GM21619 (cell line): ENCODE data around the gene OSBPL3.
A peak's percentile ranks its signal among the peaks of the same experiment; 100 is the strongest.
"Not testable (repeated sequence)": the region's sequence is repeated elsewhere in the genome, so short reads cannot be mapped to it uniquely, and the experiment has no call there.

Source experiments
- ATAC-seq: cut with Tn5 transposase; IDR thresholded peaks from one replicate; pipeline ENCODE4 v1.9.1; 2021; ENCODE audit not compliant: unreplicated experiment

The OSBPL3 gene

DNA sequence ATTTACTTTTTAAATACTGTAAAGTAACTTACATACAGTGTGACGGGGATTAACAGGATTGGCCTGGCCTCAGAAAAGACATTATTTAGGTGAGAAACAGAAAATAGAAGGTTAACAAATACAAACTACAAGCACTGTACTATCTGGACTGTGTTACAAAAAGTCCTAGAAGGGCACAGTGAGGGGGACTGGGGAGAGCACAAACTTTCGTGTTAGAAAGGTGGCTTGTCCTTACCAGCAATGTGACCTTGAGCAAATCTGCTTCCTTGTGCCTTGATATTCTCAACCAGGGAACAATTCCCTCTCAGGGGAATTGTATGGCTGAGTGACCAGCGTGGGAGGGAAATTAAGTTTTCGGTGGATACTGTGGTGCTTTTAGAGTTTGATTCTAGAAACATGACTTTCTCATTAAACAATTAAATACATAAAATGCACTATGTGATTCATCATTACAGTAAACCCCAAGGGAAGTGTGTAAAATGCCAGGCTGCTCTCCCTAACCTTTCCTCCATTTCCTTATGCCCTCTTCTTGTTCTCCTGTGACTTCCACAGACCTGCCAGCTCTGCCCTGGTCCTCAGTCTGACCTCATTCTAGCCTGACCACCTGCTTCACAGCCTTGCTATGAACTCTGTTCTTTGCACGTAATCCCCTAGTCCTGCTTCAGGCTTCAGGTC, 57.7 kb downstream of the OSBPL3 start:
- ATAC-seq: no peak

DNA sequence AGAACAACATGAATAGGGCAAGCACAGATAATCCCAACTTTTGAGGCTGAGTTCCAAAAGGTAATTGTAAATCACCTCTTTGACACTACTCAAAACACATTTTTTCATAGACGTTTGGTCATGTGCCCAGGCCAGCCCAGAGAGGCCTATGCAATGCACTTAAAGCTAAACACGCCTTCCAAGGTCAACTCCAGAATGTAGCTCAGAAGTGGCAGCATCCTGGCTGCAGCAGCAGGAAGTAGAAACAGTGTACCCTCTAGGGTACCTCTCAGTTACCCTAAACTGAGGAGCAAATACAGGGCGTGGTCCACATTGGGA, 58.7 kb downstream of the OSBPL3 start:
- ATAC-seq: no peak

DNA sequence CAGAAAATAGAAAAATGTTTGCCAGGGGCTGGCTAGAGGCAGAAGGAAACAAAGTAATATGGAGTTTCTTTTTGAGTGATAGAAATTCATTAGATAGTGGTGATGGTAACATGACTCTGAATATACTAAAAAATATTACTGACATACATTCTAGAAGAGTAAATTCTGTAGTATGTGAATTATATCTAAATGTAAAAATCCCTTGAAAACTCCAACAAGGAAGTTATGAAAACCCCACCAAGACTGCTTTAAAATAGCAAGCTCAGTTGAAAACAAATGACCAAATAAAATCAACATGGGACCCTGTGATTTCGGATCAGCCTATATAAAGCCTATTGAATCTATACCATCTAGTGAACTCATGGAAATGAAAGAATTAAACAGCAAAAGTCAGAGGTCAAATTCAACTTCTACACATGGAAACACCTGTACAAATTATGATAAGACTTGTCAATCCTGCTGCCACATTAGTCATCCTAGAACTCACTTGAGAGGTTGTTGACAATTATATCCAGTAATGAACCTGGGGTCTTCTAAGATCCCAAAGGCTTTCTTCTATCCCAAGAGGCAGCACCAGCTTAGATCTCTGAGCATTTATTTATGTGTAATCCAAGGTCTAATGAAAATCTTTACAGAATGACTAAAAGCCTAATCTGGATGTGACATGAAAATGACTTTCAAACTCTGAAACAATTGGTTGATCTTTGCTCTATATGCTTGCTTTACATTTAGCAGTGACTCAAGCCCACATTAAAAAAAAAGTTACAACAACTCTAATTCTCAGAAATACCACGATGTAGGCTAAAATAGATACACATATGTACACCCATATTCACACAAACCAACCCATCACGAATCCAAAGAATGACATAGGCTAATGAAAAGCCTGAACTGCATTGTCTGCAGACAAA, 59.3 kb downstream of the OSBPL3 start:
- ATAC-seq: no peak

DNA sequence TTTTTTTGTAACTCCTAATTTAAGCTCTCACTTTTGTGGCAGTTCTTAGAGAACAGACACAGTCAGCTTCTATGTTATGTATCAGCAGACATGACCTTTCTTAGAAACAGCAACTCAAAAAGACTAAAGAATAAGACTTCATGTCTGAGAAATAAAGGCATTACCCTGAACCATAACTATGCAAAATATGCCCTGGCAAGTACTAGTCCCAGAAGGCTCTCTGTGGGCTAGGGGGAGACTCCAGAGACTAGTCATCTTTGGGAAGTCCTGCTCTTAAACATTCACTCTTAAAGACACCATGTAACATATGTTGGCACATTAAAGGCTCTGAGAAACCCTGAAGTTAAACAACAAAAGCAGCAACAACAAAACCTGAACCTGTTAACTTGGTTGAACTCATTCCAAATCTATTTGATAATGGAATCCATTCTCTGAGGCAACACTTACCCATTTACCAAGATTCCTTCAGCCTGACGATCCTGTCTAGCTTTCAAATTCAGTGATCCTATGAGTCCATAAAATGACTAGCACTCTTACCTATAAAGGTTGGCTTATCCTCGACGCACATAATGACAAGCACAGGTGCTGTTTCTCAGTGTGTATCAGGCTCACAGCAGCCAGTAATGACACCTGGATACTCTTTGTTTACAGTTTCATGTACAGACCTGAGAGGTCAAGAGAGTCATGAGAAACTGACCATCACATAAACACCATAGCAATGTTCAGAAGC, 62.3 kb downstream of the OSBPL3 start:
- ATAC-seq: no peak

DNA sequence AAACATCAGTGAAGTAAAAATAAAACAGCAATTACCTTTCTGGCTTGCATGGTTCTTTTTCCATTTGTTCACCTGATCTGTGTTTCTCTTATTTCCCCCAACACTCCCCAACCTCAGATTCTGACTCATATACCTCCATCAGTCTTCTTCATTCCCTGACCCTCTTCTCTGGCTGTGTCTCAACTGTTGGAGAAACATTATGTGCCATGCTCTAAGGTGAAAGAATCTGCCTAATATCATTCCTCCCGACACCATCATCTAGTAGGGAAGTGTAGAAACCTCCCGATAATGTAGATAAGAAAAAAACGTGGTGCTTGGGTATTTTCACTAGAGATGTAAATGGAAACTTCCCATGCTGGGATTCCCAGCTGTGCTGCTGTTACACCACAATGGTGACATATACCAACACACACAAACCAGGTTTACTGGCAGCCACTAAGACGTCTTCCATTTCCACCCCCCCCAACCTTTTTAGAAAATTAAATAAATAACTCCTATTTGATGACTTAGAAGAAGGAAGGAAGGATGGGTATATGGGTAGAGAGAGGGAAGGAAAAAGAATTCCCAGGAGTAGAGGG, 63.4 kb downstream of the OSBPL3 start:
- ATAC-seq: no peak

DNA sequence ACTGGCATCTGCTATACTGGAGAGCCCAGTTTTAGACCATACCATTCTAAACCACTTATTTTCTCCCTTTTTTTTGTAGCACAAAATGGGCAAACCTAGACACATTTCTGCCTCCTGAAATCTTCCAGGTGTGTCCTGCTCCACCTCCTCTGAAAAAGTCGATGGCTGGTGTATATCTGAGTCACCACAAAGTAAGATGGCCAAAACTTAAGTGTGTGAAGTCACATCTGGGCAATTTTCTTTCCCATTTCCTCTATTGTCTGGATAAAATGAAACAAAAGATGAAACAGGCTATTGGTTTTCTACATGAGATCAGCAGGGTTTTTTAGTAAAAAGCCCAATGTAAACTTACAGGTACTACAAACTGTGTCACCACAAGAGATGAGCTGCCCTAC, 65.5 kb downstream of the OSBPL3 start:
- no peak for ATAC-seq

DNA sequence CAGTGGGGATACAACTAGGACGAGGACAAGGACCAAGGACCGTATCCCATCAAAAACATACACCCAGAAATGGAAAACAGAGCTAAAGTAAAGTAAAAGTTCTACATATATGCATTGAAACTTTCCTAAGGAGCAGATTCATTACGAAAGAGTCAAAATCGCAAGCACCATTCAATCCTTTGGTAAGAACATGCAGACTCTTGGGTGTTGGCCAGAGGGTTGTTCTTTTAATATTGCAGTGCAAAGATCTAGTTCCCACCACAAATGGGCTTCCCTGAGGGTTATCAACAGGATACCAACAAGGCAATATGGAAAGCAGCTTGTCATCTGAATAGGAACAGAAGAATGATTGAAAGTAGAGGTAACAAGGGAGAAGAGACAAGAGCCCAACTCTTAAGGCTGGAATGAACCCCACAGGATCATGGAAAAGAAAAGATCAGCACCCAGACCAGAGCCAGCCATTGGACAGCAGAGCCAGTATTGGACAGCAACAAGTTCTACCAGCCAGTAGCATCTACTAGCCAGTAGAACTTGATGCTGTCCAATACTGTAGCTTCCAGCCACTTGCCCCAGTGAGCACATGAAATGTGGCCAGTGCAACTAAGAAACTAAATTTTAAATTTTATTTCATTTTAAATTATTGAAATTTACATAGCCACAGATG, 66.0 kb downstream of the OSBPL3 start:
- ATAC-seq: no peak

DNA sequence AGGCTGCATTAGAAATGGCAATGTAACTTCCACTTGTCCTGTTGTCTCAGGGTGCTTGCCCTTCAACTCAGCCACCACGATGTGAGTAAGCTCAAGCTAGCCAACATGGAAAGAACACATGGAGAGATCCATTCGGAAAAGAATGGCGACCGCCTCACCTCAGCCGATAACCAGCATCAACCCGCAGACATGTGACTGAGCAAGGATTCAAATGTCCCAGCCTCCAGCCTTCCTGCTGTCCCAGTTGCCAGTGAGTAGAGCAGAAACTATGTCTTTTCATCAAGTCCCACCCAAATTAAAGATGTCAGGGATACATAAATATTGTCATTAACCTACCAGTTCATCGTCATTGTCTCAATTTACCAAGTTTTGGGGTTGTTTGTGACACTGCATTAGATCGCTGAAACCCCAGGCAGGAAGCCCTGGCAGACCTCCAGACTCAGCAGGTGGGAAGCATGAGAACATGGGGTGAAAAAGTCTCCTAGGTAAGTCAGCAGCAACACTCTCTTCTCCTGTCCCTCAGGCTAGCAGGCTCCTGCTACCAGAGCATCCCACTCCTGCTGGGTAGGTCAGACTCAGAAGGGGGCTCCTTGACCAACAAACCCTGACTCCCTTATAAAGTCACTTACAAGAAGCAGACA, 67.0 kb downstream of the OSBPL3 start:
- ATAC-seq: no peak

DNA sequence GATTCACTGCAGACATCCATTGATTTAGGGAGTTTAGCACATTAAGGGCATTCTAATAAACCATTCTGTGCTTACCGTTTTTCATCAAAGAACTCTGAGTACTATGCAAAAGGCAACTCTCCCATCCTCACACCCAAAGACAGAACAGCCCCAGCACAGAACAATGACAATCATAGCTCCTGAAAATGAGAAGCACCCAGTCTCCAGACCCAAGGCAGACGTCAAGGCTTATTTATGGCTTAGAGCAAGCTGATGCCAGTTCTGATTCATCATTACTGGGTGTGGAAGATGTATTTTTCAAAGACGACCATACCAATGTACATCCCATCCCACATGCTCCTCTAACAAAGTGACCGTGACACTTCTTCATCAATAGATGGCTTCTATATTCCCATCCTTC, 67.6 kb downstream of the OSBPL3 start:
- no peak for ATAC-seq

DNA sequence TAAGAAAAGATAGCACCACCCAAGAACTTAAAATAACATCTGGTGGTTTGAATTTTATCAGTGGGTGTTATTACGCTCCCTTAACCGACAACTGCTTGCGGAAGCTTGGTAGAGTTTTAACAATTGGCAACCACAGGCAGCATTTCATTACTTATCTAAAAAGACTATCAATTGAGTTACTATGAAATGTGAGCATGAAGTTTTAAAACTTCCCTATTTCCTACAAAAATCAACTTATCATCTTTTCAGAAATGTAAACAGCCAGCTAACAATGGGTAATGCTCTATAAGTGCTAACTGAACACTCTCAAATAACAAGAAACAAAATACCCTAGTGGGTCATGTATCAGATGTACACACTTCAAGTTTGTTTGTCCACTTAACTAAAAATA, 68.8 kb downstream of the OSBPL3 start:
- ATAC-seq: peak; percentile 40

DNA sequence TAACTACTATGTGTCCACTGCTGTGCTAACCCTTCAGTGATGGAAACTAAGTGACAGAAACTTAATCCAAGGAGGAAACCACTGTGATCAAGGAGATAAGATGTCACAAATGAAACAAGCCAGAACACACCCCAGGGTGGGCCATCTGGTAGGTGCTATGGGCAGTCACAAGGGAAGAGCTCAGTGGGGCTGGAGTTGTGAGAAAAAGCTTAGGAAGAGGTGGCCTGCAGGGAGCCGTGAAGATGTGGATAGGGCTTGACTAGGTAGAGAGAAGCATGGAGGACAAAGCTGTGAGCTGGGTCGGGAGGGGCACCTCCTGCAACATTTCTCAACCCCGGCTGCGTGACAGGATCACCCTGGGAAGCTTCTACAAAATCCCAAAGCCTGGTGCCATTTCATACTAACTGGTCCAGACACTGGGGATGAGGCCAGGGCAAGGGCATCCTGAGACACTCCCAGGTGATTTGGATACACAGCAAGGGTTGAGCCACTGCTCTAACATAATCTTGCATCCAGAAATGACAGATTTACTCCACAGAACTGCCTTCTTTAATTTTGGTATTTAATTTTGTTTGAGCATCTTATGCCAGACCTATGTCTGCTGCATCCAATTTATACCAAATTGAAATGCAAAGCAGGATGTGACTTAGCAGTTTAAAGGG, 69.3 kb downstream of the OSBPL3 start:
- ATAC-seq: no peak

DNA sequence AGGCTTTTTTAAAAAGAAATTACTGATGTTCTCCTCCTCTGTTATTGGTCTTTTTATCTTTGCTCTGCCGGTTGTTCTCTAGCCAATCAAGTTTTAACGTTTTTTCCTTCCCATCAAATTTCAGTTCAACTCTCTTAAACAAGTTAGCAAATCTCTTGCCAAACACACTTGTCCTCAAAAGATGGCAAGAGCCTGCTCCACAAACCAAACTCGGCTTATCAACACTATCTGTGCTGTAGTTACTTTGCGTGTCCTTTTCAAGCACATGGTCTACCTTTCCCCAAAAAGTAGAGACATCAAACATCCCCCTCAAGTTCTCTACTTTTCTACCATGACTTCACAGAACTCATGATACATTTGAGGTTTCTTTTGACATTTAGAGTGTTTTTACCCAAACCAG, 71.3 kb downstream of the OSBPL3 start:
- no peak for ATAC-seq

DNA sequence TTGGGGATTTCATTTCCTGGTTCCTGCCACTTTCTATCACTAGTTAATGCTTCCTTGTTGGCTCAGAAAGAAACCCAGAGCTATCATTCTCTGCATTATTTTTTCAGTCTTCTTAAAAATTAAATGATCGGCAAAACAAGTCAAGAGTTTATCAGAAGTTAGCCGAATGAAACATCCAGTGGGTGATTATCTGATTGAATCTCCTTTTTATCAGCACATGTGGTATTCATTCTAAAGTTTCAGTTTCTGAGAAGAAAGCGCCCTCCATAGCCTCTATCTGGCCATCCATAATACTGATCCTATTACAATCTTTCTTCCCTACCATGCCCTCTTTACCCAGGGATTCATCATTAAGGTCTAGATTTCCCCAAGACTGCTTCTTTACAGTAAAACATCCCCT, 71.8 kb downstream of the OSBPL3 start:
- ATAC-seq: no peak

DNA sequence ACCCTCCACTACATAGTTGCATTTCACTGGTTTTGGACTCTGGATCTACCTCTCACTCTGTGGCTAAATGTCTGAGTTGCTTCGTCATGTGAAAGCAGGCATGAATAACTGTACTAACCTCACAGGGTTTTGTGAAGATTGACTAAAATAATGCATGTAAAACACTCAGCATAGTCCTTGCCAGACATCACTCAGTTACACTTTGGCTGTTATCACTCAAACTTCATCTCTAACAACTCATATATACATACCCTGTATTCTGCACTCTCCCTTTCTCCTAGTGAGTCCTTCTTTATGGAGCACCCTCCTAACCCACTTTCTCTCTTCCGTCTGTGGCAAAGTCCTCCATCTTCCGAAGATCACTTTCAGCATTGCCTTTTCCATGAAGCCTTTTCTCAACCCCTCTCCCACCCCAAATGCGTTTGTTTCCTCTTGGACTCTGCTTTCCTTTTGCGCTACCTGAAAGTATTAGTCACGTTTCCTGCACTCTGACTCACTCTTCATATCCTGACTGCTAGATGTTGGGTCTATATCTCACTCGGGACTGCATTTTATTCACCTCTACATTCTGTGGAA, 72.6 kb downstream of the OSBPL3 start:
- peak; percentile 54 for ATAC-seq

DNA sequence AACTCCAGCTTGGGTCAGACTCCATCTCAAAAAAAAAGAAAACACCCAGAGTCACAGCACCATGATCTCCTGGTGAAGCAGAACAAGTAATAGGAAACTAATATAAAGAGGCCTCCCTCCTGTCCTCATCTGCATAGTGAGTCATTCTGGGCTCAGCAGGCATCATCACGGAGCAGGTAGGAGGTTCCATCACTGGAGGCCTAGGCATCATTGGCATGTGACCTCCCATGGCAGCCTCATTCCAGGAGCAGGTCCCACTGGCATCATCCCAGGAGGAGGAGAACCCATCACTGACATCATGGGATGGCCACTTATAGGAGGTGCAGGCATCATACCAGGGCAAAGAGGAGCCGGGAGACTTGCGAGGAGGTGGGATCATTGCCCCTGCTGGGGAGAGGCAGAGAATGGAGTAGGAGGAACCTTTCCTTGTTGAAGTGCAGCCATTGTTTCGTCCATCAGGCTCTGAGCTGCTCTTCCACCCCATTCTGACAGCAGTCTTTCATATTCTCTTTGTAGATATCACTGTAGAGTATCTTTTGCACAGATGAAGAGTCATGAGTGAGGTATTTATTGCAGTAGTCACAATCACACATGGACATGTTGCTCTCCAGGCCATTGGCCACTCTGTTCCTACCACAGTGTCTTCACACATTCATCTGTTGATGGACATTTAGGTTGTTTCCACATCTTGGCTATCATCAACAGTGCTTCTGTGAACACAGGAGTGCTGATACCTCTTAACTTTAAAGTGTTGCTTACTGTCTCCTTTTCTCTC, 73.8 kb downstream of the OSBPL3 start:
- no peak for ATAC-seq

DNA sequence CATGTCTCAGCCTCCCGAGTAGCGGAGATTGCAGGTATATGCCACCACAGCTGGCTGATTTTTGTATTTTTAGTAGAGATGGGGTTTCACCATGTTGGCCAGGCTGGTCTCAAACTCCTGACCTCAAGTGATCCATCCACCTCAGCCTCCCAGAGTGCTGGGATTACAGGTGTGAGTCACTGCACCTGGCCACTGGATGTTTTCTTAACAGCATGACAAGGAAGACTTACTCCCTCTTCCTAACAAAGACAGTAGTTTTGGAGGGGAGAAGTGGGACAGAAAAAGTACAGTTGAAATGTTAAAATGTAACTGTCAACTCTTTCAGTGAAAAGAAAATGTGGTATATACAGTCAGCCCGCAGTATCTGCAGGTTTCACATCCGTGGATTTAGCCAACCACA, 76.0 kb downstream of the OSBPL3 start:
- not testable (repeated sequence) for ATAC-seq

DNA sequence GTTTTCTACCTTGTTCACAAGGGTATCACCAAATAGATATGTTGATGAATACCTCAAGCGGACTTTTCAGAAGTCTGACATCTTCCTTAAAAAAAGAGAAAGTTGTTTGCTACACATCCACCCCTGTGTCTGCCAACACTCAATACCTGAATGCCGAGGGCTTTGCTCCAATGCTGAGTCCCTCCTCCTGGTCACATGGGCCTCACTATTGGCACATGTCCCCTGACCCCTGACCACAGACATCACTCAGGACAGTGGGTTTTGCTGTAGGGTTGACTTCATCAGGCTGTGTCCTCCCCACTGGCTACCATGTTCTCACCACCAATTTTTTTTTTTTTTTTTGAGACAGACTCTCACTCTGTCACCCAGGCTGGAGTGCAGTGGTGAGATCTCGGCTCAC, 76.4 kb downstream of the OSBPL3 start:
- ATAC-seq: no peak

DNA sequence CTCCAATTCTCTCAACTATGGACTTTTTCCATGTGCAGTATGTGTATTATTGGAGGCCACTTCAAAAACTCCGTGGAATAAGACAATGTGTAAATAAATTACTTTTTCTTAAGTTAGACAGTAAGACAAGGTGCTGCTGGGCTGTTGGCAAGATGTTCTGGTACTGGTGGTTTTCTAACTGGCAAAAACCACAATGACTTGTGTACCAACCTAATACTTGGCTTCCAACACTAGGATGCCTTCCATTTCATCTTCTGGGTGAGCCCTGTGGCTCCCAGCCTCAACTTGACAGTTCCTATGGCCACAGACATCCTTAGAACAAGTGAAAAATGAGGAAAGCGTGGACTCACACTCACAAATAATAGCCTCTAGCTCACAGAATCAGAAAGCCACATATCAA, 77.0 kb downstream of the OSBPL3 start:
- ATAC-seq: no peak

DNA sequence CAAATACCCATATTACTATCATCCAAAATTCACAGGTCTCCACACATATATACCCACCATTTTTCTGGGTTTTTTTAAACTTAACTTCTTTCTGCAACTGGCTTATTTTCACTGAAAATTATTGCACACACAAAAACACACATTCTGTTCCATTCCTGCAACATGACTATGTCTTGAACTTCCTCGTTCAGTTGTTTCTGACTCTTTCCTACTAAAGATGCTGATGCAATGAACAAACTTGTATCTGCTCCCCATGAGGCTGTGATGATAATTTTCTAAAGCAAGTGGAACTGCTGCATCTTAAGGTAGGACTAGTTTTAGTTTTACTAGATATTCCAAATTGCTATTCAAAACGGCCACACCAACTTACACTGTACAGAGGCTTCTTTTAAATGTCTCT, 77.7 kb downstream of the OSBPL3 start:
- ATAC-seq: no peak
